HEK293 (cell line): ENCODE data around the gene ZFHX3.

Source experiments
- FEZF1 ChIP-seq: fragments of 450-650 bp; formaldehyde crosslinking; IDR thresholded peaks from 2 replicates; pipeline ENCODE4 v1.5.1; 2016; ENCODE audit warnings: missing biosample characterization, missing genetic modification characterization
- TCF7L2 ChIP-seq: IDR thresholded peaks from 2 replicates; pipeline ENCODE4 v1.6.1; 2011; ENCODE audit warnings: low read depth, mild to moderate bottlenecking, inconsistent platforms, low read length, moderate library complexity, borderline replicate concordance
- ZNF501 ChIP-seq: fragments of 450-650 bp; formaldehyde crosslinking; IDR thresholded peaks from 2 replicates; pipeline ENCODE4 v1.5.1; 2016; ENCODE audit warnings: missing biosample characterization, missing genetic modification characterization
- ZNF791 ChIP-seq: fragments of 450-650 bp; formaldehyde crosslinking; IDR thresholded peaks from 2 replicates; pipeline ENCODE4 v1.5.1; 2016; ENCODE audit warnings: missing biosample characterization, missing genetic modification characterization
- TF ChIP-seq, protein P1 (sequence below): fragments of 450-650 bp; formaldehyde crosslinking; IDR thresholded peaks from 2 replicates; pipeline ENCODE4 v1.5.1; 2016; ENCODE audit warnings: missing biosample characterization, missing genetic modification characterization
- TF ChIP-seq, protein P2 (sequence below): fragments of 450-650 bp; formaldehyde crosslinking; IDR thresholded peaks from 2 replicates; pipeline ENCODE4 v1.5.1; 2016; ENCODE audit warnings: missing biosample characterization, missing genetic modification characterization

DNA sequence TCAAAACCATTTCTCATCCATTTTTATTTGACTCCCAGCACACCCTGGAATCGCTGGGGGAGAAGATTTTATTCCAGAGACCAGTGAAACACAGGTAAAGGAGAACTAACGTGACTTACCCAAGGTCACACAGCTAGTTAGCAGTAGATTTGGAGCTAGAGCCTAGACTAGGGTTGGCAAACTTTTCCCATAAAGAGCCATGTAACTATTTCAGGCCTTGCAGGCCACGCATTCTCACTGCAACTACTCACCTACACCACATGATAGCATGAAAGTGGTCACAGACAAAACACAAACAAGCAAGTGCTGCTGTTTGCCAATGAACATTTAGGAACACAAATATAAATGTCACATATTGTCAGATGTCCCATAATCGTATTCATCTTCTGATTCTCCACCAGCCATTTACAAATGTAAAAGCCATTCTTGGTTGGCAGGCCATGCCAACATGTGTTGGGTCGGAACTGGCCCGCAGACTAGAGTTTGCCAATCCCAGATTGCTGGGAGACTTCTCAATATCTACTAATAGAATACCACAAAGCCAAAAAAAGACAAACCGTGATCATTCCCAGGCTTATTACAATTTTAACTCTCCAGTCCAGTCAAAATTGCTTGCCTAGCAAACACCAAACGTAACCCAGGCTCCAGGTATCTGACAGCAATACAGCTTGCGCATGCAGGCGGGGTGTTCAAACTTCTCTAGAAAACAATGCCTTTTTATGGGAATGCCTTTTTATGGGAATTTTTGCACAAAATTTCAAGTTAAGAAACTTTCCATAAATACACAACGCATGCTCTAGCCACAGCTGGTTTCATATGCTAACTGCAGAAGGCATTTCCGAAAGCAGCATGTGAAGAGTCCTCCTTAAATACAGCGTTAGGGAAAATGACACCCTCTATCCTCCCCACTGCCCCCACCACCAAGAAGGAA is 20.9 kb downstream of the ZFHX3 start:
- TF ChIP-seq FEZF1 (no peak), TCF7L2 (no peak), ZNF791 (no peak), ZNF501 (no peak)
- TF ChIP-seq, protein P1, sequence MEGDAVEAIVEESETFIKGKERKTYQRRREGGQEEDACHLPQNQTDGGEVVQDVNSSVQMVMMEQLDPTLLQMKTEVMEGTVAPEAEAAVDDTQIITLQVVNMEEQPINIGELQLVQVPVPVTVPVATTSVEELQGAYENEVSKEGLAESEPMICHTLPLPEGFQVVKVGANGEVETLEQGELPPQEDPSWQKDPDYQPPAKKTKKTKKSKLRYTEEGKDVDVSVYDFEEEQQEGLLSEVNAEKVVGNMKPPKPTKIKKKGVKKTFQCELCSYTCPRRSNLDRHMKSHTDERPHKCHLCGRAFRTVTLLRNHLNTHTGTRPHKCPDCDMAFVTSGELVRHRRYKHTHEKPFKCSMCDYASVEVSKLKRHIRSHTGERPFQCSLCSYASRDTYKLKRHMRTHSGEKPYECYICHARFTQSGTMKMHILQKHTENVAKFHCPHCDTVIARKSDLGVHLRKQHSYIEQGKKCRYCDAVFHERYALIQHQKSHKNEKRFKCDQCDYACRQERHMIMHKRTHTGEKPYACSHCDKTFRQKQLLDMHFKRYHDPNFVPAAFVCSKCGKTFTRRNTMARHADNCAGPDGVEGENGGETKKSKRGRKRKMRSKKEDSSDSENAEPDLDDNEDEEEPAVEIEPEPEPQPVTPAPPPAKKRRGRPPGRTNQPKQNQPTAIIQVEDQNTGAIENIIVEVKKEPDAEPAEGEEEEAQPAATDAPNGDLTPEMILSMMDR (tag by site-specific recombination) = no peak
- TF ChIP-seq, protein P2, sequence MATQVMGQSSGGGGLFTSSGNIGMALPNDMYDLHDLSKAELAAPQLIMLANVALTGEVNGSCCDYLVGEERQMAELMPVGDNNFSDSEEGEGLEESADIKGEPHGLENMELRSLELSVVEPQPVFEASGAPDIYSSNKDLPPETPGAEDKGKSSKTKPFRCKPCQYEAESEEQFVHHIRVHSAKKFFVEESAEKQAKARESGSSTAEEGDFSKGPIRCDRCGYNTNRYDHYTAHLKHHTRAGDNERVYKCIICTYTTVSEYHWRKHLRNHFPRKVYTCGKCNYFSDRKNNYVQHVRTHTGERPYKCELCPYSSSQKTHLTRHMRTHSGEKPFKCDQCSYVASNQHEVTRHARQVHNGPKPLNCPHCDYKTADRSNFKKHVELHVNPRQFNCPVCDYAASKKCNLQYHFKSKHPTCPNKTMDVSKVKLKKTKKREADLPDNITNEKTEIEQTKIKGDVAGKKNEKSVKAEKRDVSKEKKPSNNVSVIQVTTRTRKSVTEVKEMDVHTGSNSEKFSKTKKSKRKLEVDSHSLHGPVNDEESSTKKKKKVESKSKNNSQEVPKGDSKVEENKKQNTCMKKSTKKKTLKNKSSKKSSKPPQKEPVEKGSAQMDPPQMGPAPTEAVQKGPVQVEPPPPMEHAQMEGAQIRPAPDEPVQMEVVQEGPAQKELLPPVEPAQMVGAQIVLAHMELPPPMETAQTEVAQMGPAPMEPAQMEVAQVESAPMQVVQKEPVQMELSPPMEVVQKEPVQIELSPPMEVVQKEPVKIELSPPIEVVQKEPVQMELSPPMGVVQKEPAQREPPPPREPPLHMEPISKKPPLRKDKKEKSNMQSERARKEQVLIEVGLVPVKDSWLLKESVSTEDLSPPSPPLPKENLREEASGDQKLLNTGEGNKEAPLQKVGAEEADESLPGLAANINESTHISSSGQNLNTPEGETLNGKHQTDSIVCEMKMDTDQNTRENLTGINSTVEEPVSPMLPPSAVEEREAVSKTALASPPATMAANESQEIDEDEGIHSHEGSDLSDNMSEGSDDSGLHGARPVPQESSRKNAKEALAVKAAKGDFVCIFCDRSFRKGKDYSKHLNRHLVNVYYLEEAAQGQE (tag by site-specific recombination) = no peak
